PC-9 (cell line): Measurements from ENCODE around the gene SLC4A1.

ENCODE experiments used
- EZH2 ChIP-seq: fragments of 200-600 bp; sonication (generic); IDR thresholded peaks from 2 replicates; pipeline ENCODE4 v1.8.0; 2017; ENCODE audit warnings: antibody characterized with exemption, low read depth
- TF ChIP-seq, protein P1 (sequence below): fragments of 200-600 bp; sonication (generic); conservative IDR thresholded peaks from 2 replicates; pipeline ENCODE4 v1.6.1; 2017; ENCODE audit warnings: mixed run types, antibody characterized with exemption, mild to moderate bottlenecking, moderate library complexity

DNA sequence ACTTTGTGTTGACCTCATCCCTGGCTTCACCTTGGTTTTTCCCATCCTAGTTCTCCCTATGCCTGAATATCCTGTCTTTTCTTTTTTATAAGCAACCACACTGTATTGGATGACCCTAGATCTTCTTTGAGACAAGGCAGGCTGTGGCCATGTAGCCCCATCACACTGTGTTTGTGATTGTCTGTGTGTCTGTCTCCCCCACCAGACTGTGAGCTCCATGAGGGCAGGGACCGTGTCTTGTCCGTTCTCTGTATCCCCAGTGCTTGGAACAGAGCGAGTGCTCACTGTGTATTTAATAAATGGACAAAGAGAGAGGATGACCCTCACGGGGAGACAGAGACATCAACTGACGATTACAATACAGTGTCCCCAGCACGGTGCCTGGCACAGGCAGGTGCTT lies 49.6 kb upstream of the SLC4A1 start:
- TF ChIP-seq, protein P1, sequence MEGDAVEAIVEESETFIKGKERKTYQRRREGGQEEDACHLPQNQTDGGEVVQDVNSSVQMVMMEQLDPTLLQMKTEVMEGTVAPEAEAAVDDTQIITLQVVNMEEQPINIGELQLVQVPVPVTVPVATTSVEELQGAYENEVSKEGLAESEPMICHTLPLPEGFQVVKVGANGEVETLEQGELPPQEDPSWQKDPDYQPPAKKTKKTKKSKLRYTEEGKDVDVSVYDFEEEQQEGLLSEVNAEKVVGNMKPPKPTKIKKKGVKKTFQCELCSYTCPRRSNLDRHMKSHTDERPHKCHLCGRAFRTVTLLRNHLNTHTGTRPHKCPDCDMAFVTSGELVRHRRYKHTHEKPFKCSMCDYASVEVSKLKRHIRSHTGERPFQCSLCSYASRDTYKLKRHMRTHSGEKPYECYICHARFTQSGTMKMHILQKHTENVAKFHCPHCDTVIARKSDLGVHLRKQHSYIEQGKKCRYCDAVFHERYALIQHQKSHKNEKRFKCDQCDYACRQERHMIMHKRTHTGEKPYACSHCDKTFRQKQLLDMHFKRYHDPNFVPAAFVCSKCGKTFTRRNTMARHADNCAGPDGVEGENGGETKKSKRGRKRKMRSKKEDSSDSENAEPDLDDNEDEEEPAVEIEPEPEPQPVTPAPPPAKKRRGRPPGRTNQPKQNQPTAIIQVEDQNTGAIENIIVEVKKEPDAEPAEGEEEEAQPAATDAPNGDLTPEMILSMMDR = no peak
- TF ChIP-seq EZH2 = no peak
